Measurements from ENCODE around the gene STK32B. TPM values are rescaled to one million over a fixed set of nuclear protein-coding genes. Genes with fewer than 3 reads are reported as not detected.

Gene STK32B
- total and polyA plus RNA-seq, 3 donors from 2014 or later = 17.5 to 29.7 (median 22.6) TPM

GRCh38 chr4:5452156-5452555, 400.9 kb downstream of the STK32B start:
- no peak overlapping the region for H3K27ac ChIP-seq
- 83 to 87% methylated on average over 7 of the region's 7 CpGs for WGBS, 2 donors
- H3K36me3 ChIP-seq (ENCODE audit: low read depth, missing control alignments) = no peaks in the 10 kb centered on the region
- H3K4me3 ChIP-seq = no peak overlapping the region
- no peak for TF ChIP-seq CTCF (IDR thresholded peaks at IDR 0.05)
- no peak for TF ChIP-seq POLR2A (IDR thresholded peaks at IDR 0.05)
- H3K27me3 ChIP-seq = no peaks in the 10 kb centered on the region
- H3K9me3 ChIP-seq = no peaks in the 10 kb centered on the region
- H3K4me1 ChIP-seq = no peaks in the 10 kb centered on the region
- intact Hi-C loops (cut with DNase I; ENCODE audit: low total_unique reads) = no loop called here
- no peak for DNase-seq

- no peak overlapping the region for H3K27ac ChIP-seq
- H3K27me3 ChIP-seq = no peaks in the 10 kb centered on the region
- no peak for TF ChIP-seq CTCF (IDR thresholded peaks at IDR 0.05)
- TF ChIP-seq POLR2A (IDR thresholded peaks at IDR 0.05) = no peak
- WGBS, 2 donors = 92% methylated on average over 14 of the region's 14 CpGs
- H3K36me3 ChIP-seq (ENCODE audit: low read depth, missing control alignments) = no peaks in the 10 kb centered on the region
- no peaks in the 10 kb centered on the region for H3K9me3 ChIP-seq
- intact Hi-C loops (cut with DNase I; ENCODE audit: low total_unique reads) = no loop called here
- H3K4me1 ChIP-seq = no peaks in the 10 kb centered on the region
- no peak for DNase-seq
- H3K4me3 ChIP-seq = no peak overlapping the region
Measured at GRCh38 chr4:5455003-5455585, 403.8 kb downstream of the STK32B start.

GRCh38 chr4:5456296-5456845, 405.1 kb downstream of the STK32B start:
- no peak for DNase-seq
- intact Hi-C loops (cut with DNase I; ENCODE audit: low total_unique reads) = no loop called here
- H3K4me3 ChIP-seq = no peak overlapping the region
- H3K36me3 ChIP-seq (ENCODE audit: low read depth, missing control alignments) = no peaks in the 10 kb centered on the region
- H3K27me3 ChIP-seq = no peaks in the 10 kb centered on the region
- TF ChIP-seq POLR2A (IDR thresholded peaks at IDR 0.05) (no peak), CTCF (IDR thresholded peaks at IDR 0.05) (no peak)
- no peak overlapping the region for H3K27ac ChIP-seq
- H3K4me1 ChIP-seq = no peaks in the 10 kb centered on the region
- H3K9me3 ChIP-seq = no peaks in the 10 kb centered on the region
- 88 to 90% methylated on average over 10 to 17 of the region's 17 CpGs for WGBS, 2 donors

- no peak overlapping the region for H3K27ac ChIP-seq
- no peaks in the 10 kb centered on the region for H3K27me3 ChIP-seq
- H3K4me3 ChIP-seq = no peak overlapping the region
- no peaks in the 10 kb centered on the region for H3K9me3 ChIP-seq
- H3K4me1 ChIP-seq = no peaks in the 10 kb centered on the region
- TF ChIP-seq CTCF (IDR thresholded peaks at IDR 0.05) (no peak), POLR2A (IDR thresholded peaks at IDR 0.05) (no peak)
- H3K36me3 ChIP-seq (ENCODE audit: low read depth, missing control alignments) = no peaks in the 10 kb centered on the region
- WGBS, 2 donors = 88 to 93% methylated on average over 8 of the region's 8 CpGs
- DNase-seq = no peak
- intact Hi-C loops (cut with DNase I; ENCODE audit: low total_unique reads) = no loop called here
Measured at GRCh38 chr4:5458676-5459075, 407.4 kb downstream of the STK32B start.

GRCh38 chr4:5459236-5459635, 408.0 kb downstream of the STK32B start:
- no peaks in the 10 kb centered on the region for H3K27me3 ChIP-seq
- no peak overlapping the region for H3K4me3 ChIP-seq
- H3K4me1 ChIP-seq = no peaks in the 10 kb centered on the region
- 57 to 61% methylated on average over 3 of the region's 3 CpGs for WGBS, 2 donors
- no peak overlapping the region for H3K27ac ChIP-seq
- H3K9me3 ChIP-seq = no peaks in the 10 kb centered on the region
- TF ChIP-seq CTCF (IDR thresholded peaks at IDR 0.05) = no peak
- TF ChIP-seq POLR2A (IDR thresholded peaks at IDR 0.05) = no peak
- H3K36me3 ChIP-seq (ENCODE audit: low read depth, missing control alignments) = no peaks in the 10 kb centered on the region
- intact Hi-C loops (cut with DNase I; ENCODE audit: low total_unique reads) = no loop called here
- no peak for DNase-seq
